ENCODE measurements around the gene RAB11FIP2.

DNA sequence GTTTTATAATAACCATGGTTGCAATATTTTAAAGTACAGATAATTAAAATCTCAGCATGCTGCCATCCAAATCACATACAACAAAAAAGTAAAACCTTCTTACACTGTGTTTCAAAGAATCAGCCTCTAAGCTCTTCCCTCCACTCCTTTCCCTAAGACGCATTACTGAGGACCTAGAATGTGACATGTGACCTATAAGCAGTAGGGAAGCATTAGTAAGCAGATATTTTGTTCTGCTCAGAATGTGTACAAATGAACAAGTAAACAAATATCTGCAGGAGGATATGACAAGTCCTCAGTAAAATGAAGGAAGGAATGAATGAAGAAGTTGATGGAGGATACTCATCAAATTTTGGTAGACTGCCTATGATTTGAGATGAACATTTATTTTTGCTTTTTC, 49.1 kb downstream of the RAB11FIP2 start:
- TF ChIP-seq, protein P1, sequence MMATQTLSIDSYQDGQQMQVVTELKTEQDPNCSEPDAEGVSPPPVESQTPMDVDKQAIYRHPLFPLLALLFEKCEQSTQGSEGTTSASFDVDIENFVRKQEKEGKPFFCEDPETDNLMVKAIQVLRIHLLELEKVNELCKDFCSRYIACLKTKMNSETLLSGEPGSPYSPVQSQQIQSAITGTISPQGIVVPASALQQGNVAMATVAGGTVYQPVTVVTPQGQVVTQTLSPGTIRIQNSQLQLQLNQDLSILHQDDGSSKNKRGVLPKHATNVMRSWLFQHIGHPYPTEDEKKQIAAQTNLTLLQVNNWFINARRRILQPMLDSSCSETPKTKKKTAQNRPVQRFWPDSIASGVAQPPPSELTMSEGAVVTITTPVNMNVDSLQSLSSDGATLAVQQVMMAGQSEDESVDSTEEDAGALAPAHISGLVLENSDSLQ (IDR thresholded peaks at IDR 0.05) = no peak
- TF ChIP-seq ARNT (IDR thresholded peaks at IDR 0.05) = no peak
- TF ChIP-seq FOXA1 (IDR thresholded peaks at IDR 0.05) = no peak
- no peak for TF ChIP-seq ZNF384 (IDR thresholded peaks at IDR 0.05)
- TF ChIP-seq FOXM1 (IDR thresholded peaks at IDR 0.05; ENCODE audit: borderline replicate concordance) = no peak
- TF ChIP-seq CTBP1 (IDR thresholded peaks at IDR 0.05; ENCODE audit: borderline replicate concordance) = no peak
- TF ChIP-seq SP1 (IDR thresholded peaks at IDR 0.05) = no peak
- no peak for TF ChIP-seq TARDBP (IDR thresholded peaks at IDR 0.05)
- TF ChIP-seq ELF4 (IDR thresholded peaks at IDR 0.05) = no peak
- TF ChIP-seq FOXK2 (IDR thresholded peaks at IDR 0.05) = no peak

All from HEK293T (cell line).